GM19452 (cell line): ENCODE measurements around the gene RBCK1.

ENCODE experiments used
- ATAC-seq: cut with Tn5 transposase; IDR thresholded peaks from one replicate; pipeline ENCODE4 v1.9.1; 2021; ENCODE audit not compliant: unreplicated experiment

RBCK1 gene

GRCh38 chr20:397432-398237 lies 10.5 kb upstream of the RBCK1 start:
- ATAC-seq = no peak

- no peak for ATAC-seq
Observed at GRCh38 chr20:399182-399707, 8.9 kb upstream of the RBCK1 start.

GRCh38 chr20:400128-400453 lies 8.0 kb upstream of the RBCK1 start:
- ATAC-seq = no peak

- ATAC-seq = no peak
Observed at GRCh38 chr20:400454-401275, 7.4 kb upstream of the RBCK1 start.

GRCh38 chr20:401682-402495 lies 6.2 kb upstream of the RBCK1 start:
- ATAC-seq = no peak

GRCh38 chr20:402496-402885 lies 5.6 kb upstream of the RBCK1 start:
- no peak for ATAC-seq

GRCh38 chr20:402898-403581 lies 5.1 kb upstream of the RBCK1 start:
- ATAC-seq = no peak

GRCh38 chr20:403582-403957 lies 4.5 kb upstream of the RBCK1 start:
- ATAC-seq = no peak

- no peak for ATAC-seq
Observed at GRCh38 chr20:404088-404487, 4.0 kb upstream of the RBCK1 start.

- ATAC-seq = no peak
Observed at GRCh38 chr20:406200-407132, 1.6 kb upstream of the RBCK1 start.

GRCh38 chr20:407133-407952 lies 756 bp upstream of the RBCK1 start:
- ATAC-seq = peak; percentile 53

- no peak for ATAC-seq
Observed at GRCh38 chr20:408843-409696, 971 bp downstream of the RBCK1 start.

GRCh38 chr20:409697-410559 lies 1.8 kb downstream of the RBCK1 start:
- no peak for ATAC-seq

- no peak for ATAC-seq
Observed at GRCh38 chr20:412081-412480, 4.0 kb downstream of the RBCK1 start.

GRCh38 chr20:414161-414560 lies 6.1 kb downstream of the RBCK1 start:
- no peak for ATAC-seq

- no peak for ATAC-seq
Observed at GRCh38 chr20:415820-416322, 7.8 kb downstream of the RBCK1 start.
